GM15510 (cell line): Measurements from ENCODE around the gene SMG7.

Experiments used
- POLR2A ChIP-seq: IDR thresholded peaks from 3 replicates; pipeline ENCODE4 v1.6.1; 2011; ENCODE audit warnings: borderline replicate concordance; ENCODE audit not compliant: insufficient read length; ENCODE audit errors: extremely low read depth

Gene SMG7, protein sequence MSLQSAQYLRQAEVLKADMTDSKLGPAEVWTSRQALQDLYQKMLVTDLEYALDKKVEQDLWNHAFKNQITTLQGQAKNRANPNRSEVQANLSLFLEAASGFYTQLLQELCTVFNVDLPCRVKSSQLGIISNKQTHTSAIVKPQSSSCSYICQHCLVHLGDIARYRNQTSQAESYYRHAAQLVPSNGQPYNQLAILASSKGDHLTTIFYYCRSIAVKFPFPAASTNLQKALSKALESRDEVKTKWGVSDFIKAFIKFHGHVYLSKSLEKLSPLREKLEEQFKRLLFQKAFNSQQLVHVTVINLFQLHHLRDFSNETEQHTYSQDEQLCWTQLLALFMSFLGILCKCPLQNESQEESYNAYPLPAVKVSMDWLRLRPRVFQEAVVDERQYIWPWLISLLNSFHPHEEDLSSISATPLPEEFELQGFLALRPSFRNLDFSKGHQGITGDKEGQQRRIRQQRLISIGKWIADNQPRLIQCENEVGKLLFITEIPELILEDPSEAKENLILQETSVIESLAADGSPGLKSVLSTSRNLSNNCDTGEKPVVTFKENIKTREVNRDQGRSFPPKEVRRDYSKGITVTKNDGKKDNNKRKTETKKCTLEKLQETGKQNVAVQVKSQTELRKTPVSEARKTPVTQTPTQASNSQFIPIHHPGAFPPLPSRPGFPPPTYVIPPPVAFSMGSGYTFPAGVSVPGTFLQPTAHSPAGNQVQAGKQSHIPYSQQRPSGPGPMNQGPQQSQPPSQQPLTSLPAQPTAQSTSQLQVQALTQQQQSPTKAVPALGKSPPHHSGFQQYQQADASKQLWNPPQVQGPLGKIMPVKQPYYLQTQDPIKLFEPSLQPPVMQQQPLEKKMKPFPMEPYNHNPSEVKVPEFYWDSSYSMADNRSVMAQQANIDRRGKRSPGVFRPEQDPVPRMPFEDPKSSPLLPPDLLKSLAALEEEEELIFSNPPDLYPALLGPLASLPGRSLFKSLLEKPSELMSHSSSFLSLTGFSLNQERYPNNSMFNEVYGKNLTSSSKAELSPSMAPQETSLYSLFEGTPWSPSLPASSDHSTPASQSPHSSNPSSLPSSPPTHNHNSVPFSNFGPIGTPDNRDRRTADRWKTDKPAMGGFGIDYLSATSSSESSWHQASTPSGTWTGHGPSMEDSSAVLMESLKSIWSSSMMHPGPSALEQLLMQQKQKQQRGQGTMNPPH

DNA sequence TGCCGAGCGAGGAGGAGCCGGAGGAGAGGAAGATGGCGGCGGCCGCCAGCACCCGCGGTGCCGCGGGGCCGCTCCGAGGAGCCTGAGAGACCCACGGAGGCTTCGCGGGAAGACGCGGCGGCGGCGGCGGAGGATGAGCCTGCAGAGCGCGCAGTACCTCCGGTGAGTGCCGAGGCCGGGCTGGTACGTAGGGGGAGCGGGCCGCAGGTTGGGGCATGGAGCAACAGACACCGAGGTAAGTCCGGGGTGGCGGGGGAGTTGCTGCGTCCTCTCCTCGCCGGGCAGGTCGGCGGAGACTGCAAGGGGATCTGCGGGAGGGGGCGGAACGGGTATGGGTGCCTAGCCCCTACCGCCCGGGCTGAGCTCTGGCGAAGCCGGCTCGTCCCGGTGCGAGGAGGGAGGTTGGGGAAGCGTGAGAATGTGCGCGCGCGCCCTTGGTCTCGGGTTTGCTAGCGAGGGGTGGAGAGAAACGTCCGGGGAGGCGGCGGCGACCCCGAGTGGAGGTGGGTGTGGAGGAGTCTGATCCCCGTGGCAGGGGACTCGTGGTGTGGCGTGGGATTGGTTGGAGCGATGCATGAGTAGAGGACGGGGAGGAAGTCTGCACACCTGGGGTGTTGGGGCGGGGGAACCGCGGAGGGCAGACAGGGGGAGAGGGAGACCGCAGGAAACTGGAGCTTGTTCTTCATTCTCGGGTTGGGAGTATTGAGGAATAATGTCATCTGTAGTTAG is at the start of gene SMG7:
SMG7 (plus strand) TSS at position 12 of the 729 bp plus-strand sequence; CDS start at position 134, 122 bp downstream.
- TF ChIP-seq POLR2A, result peak; percentile 63

DNA sequence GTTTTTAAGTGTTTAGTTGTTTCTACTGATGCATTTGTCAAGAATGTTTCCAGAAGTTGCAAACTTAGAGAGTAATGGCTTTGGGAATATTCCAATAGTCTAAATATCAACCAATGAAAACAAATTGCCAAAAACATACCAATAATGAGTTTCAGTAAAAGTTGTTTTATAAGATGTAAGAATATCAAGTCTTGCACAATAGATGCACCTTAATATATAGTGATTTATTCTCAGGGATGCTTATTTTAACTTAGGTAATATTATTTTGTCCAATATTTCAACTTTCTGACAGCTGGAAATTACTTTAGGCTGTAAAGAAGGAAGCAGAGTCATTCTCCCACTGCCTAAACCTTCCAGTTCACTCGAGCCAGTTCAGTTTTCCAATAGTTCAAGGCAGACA is 48.8 kb upstream of the SMG7 start:
- TF ChIP-seq POLR2A, result no peak

DNA sequence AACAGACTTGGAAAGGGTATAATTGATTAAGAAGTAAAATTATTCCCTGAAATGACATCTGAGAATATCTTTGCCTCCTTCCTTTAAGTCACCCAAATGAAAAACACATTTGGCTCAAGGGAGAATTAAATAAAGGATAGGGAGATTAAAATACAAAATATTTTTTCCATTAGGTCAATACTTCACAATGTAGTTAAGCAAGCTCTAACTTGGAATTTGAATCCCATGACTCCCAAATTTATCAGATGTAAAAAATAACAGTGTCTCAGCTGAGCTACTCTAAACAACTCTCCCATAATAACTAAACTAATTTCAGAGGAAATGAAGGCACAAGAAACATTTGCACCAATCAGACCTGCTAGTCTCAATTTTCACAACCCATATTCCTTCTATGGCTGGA is 47.6 kb upstream of the SMG7 start:
- TF ChIP-seq POLR2A, result no peak

DNA sequence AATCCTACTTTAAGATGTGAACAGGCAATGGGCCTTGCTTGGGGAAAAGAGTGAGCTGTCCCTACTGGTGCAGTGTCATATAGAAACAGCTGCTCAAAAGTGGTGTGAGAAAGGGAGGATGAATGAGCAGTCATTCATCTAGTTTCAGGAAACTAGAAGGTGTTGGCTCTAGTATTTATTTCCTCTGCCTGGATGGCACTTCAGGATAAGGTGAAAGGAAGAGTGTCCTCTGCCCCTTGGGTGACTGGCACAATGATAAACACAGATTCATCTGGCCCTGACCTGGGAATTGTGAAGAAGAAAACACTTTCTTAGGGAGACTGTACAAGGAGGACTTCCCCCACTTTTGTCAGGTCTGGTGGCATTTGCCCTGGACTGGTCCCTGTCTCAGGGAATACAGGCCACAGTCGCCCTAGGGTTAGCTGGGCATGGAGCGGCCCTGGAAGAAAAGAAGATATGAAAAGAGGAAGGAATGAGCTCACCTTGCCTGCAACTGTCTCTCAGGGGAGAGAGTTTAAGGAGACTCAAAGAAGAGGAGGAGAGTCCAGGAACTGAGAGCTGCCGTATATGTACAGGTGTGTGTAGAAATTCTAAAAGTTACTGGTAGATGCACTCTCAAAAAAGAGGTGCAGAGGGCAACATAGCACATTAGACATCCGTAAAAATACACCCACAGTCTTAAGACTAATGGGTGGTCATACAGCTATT is 40.3 kb upstream of the SMG7 start:
- TF ChIP-seq POLR2A, result no peak

DNA sequence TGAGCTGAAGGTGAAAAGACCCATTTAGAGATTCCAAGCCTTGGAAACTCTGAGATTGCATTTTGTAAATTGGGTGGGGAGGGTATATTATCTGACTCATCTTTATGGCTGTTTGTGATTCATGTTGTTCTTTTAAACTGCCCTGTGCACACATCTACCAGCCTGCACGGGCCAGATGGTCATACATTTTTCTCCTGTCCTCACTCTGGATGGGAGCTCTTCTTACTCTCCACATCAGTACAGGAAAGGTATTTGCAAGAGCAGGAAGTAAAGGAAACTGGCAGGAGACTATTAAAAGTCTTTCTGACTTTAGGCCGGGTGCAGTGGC is 39.8 kb upstream of the SMG7 start:
- no peak for TF ChIP-seq POLR2A

DNA sequence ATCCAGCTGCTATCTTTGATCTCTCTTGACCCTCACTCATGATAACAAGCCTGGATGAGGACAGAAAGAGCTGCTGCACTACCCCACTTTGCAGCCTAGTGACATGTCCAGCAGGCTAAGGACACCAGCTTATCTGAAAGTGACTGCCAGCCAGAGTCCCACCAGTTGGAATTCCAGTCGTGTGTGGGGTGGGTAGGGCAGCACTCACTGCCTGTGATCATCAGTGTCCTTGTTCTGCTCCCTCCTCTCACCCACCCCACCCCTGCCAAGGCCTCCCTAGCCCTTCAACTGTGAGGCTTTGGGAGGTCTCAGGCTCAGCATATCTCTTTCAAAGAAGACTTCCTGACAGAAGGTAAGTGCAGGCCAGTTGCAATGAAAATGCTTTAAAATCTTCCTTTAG is 38.6 kb upstream of the SMG7 start:
- TF ChIP-seq POLR2A, result no peak

DNA sequence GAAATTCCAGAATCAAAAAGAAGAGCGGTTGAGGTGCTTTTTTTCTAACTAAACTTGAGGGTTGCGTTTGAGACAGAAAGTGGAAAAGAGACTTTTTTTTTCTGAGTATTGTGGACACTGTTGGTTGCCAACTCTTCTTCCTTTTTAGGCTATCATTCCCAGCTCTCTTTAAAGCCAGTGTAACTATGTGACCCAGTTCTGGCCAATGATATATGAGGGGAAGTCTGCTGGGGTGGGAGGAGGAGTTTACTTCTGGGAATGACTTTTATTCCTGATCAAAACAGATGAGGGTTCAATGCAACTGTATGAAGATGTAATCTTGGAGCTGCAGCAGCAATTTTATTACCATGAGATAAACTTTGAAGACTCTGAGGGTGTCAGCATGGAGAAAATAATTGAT is 36.8 kb upstream of the SMG7 start:
- no peak for TF ChIP-seq POLR2A

DNA sequence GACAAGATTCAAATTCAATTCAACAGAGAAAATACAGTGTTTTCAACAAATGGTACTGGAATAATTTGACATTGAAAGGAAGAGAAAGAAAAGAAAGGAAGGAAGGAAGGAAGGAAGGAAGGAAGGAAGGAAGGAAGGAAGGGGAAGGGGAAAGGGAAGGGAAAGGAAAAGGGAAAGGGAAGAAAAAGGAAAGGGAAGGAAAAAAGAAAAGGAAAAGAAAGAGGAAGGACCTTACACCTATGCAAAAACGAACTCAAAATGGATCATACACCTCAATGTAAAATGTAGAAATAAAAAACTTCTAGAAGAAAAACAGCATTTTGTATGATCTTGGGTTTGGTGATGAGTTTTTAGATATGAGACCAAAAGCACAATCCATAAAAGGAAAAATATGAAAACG is 34.2 kb upstream of the SMG7 start:
- TF ChIP-seq POLR2A, result no peak

DNA sequence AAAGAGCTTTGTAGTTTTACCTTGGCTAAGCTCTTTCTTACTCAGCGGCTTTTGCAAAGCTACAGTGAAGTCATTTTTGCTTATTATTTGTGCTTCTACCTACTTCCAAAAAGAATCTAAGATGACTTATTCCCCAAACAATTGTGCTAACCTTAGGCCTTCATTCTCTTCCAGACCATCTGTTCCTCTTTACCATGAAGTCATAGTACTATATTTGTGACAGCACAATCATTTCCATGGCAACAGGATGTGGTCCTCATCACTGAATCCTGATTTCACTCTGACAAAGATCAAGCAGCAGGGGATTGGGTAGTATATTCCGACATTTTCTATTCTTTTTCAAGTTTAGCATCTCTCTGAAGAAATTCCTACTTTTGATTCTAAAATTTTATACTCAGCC is 29.3 kb upstream of the SMG7 start:
- TF ChIP-seq POLR2A, result no peak

DNA sequence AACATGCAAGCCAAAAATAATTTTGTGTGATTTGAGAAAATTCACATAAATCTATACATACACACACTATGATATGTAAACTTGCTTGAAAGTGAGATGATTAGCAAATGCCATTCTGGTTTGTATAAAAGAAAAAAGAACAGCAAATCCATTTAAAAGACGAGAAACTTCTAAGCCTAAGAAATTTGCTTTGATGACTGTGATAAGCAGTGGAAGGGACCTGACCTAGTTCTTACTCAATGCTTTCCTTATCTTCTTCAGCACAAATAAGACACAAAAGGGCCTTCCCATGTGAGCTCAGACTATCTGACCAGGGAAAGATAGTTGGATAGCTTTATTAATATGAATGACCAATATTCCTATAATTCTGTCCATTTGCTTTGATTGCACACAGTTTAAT is 28.8 kb upstream of the SMG7 start:
- TF ChIP-seq POLR2A, result no peak

DNA sequence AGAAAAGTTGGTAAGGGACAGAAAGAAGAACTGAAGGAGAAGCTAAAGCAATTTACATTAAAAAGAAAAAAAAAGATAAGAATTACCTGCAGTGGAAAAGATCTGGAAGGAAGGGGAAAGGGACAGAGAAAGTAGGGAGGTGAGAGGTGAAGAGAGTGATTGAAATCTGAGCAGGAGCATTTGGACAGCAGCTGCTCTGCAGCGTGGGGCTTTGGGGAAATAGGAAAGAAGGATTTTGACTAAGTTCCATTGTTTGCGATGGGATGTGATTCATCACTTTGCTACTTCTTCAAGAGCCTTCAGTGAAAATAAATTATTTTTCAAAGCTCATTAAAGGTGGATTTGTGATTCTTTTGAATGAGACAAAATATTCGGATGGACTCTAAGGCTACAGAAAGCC is 28.1 kb upstream of the SMG7 start:
- no peak for TF ChIP-seq POLR2A

DNA sequence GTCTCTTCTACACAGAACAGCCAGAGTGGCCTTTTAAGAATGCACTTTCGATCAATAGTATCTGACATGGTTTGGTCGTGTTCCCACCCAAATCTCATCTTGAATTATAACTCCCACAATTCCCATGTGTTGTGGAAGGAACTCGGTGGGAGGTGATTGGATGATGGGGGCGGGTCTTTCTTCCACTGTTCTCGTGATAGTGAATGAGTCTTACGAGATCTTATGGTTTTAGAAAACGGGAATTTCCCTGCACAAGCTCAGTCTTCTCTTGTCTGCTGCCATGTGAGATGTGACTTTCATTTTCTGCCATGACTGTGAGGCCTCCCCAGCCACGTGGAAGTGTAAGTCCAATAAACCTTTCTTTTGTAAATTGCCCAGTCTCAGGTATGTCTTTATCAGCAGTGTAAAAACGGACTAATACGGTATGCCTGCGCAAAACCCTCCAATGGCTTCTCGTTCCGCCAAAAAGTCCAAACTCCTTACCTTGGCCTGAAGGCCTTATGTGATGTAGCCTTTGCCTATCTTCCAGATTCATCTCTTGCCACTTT is 23.0 kb upstream of the SMG7 start:
- TF ChIP-seq POLR2A, result no peak

DNA sequence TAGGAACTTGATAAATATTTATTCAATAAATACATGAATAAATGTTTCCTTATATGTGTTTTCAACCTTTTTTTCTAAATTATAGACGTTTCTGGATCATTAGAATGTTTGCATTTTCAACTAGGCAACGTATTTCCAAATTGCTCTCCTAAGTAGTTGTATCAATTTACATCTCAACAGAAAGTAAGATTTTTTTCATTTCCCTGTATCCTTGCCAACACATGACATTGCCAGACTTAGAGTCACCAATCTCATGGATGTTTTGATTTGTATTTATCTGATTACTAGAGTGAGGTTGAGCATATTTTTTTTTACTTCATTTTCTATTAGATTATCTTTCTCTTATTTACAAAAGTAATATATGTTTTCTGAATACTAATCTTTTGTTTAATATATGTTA is 22.2 kb upstream of the SMG7 start:
- no peak for TF ChIP-seq POLR2A

DNA sequence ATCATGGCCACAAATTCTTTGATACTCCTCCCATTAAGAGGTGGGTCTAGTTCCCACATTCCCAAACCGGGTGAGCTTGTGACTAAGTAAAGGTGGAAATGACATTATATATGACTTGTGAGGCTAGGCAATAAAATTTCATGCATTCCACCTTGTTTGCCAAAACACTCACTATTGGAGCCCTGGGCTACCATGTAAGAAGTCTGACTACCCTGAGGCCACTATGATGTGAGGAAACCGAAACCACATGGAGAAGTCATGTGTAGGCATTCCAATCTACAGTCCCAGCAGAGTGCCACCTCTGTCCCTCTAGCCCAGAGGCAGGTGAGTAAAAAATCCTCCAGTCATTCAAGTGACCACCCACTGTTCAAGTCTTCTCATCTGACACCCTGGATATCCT is 17.9 kb upstream of the SMG7 start:
- no peak for TF ChIP-seq POLR2A
